Measurements from ENCODE around the gene CSNK1A1.

DNA sequence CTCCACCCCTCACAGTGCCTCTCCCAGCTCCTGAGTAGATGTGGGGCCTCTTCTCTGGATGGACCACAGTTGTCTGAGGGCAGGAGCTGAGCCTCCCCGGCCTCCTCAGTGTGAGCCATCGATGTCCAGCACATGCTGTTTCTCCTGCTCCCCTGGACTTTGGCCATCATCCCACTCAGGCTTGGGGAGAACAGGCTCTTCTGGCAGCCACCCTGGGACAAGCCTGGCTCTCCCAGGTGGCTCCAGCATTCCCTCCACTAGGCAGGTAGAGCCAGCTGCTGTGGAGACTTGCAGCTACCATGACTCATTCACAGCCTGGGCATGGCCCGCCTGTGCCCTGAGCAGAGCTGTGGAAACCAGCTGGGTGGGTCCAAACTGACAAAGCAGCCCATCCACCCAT, 77.0 kb downstream of the CSNK1A1 start:
- TF ChIP-seq EGR1 (IDR thresholded peaks at IDR 0.05; ENCODE audit: low read depth in 2 of 2) (no peak), RAD21 (IDR thresholded peaks at IDR 0.05) (no peak), FOXA1 (IDR thresholded peaks at IDR 0.05) (no peak), TAF1 (conservative IDR thresholded peaks at IDR 0.05) (no peak), HNF4G (IDR thresholded peaks at IDR 0.05) (no peak)
- TF ChIP-seq, protein P1, sequence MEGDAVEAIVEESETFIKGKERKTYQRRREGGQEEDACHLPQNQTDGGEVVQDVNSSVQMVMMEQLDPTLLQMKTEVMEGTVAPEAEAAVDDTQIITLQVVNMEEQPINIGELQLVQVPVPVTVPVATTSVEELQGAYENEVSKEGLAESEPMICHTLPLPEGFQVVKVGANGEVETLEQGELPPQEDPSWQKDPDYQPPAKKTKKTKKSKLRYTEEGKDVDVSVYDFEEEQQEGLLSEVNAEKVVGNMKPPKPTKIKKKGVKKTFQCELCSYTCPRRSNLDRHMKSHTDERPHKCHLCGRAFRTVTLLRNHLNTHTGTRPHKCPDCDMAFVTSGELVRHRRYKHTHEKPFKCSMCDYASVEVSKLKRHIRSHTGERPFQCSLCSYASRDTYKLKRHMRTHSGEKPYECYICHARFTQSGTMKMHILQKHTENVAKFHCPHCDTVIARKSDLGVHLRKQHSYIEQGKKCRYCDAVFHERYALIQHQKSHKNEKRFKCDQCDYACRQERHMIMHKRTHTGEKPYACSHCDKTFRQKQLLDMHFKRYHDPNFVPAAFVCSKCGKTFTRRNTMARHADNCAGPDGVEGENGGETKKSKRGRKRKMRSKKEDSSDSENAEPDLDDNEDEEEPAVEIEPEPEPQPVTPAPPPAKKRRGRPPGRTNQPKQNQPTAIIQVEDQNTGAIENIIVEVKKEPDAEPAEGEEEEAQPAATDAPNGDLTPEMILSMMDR (IDR thresholded peaks at IDR 0.05; ENCODE audit: low read depth, low read length, missing input control): no peak
- TF ChIP-seq, protein P2, sequence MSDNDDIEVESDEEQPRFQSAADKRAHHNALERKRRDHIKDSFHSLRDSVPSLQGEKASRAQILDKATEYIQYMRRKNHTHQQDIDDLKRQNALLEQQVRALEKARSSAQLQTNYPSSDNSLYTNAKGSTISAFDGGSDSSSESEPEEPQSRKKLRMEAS (IDR thresholded peaks at IDR 0.05): no peak
- TF ChIP-seq, protein P3, sequence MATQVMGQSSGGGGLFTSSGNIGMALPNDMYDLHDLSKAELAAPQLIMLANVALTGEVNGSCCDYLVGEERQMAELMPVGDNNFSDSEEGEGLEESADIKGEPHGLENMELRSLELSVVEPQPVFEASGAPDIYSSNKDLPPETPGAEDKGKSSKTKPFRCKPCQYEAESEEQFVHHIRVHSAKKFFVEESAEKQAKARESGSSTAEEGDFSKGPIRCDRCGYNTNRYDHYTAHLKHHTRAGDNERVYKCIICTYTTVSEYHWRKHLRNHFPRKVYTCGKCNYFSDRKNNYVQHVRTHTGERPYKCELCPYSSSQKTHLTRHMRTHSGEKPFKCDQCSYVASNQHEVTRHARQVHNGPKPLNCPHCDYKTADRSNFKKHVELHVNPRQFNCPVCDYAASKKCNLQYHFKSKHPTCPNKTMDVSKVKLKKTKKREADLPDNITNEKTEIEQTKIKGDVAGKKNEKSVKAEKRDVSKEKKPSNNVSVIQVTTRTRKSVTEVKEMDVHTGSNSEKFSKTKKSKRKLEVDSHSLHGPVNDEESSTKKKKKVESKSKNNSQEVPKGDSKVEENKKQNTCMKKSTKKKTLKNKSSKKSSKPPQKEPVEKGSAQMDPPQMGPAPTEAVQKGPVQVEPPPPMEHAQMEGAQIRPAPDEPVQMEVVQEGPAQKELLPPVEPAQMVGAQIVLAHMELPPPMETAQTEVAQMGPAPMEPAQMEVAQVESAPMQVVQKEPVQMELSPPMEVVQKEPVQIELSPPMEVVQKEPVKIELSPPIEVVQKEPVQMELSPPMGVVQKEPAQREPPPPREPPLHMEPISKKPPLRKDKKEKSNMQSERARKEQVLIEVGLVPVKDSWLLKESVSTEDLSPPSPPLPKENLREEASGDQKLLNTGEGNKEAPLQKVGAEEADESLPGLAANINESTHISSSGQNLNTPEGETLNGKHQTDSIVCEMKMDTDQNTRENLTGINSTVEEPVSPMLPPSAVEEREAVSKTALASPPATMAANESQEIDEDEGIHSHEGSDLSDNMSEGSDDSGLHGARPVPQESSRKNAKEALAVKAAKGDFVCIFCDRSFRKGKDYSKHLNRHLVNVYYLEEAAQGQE (IDR thresholded peaks at IDR 0.05): no peak
- TF ChIP-seq, protein P4, sequence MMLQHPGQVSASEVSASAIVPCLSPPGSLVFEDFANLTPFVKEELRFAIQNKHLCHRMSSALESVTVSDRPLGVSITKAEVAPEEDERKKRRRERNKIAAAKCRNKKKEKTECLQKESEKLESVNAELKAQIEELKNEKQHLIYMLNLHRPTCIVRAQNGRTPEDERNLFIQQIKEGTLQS (IDR thresholded peaks at IDR 0.05): no peak

Measured in liver (tissue), 3 donors.